Fibroblast of skin of right quadriceps (primary cell): ENCODE data around the gene TBC1D22A.
A peak's percentile ranks its signal among the peaks of the same experiment; 100 is the strongest.

Experiments used
- DNase-seq: peaks from one replicate; pipeline ENCODE4 v3.0.0-alpha.2; 2013

The TBC1D22A gene

DNA sequence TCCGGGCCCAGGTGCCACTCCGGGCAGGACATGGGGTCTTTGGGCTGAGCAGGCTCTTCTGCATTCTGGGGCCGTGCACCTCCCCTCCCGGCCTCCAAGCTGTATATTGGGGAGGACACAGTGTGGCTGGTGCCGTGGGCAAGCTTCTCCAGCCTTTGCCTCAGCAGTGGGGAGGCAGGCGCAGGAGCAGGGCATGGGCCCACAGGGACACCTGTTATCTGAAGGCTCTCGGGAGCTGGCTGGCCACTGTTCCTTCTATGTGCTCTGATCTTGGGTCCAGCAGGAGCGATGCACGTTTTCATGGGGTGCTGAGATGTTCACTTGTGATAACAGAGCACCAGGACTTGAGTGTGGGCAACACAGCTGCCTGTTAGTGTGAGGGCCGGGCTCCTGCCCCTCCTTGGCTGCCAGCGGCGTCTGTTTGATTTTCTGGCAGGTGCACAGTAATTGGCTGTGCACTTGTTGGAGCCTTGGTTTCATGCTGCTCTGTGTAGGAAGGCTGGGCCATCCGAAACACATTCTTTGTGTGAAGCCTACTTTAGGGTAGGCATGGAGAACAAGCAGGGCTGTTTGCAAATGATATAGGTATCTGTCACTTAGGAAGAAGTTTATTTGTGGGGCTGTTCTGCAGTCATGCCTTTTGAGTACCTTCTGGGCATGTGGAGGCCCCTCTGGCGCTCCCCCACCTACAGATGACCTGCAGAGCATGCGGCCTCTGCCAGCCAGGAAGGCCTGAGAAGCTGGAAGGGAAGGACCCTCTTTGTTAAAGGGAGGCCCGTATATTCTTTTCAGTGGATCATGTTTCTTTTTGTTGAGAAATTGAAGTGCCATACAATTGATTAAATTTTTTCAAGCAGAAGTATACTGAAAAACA, 201.5 kb downstream of the TBC1D22A start:
- no peak for DNase-seq

GRCh38 chr22:46964773-46965550, 202.5 kb downstream of the TBC1D22A start:
- DNase-seq, result no peak

DNA sequence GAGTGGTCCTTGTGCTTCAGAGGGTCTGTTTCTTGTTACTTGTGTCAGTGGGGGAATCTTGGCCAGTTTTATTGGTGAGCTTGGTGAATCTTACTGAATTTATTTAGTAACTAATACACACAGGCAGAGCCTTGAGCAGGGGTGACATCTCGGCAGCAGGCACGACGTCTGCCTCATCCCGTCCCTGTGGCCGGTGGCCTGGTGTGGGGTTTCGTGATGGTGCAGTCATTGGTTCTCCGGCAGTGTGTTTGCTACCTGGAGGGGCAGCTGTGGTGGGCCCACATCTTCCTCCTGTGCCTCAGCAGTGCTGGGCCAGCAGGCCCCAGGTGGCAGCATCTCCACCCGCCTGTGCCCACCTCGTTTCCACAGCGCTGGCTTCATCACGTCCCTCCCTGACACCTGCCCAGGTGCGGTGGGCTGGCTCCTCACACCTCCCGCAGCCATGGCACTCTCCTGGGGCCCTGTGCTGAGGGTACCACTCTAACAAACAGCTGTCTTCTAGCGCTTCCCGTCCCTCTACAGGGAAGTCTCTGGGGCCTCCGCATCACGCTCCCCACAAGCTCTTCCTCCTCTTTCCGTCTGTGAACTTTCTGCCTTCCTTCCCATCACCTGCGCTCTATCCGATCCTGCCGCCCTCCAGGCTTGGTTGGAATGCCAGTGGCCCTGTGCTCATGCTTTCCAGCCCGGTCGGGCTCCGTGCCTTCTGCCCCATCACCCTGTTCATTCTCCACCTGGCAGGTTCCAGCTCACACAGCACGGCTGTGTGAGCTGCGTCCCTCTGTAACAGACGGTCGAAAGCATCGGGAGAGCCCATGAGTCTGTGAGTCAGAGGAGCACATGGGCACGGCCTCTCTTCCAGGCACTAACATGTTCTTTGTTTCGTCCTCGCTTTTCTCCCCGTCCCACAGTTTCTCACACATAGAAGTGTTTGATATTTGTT, 203.4 kb downstream of the TBC1D22A start:
- no peak for DNase-seq

DNA sequence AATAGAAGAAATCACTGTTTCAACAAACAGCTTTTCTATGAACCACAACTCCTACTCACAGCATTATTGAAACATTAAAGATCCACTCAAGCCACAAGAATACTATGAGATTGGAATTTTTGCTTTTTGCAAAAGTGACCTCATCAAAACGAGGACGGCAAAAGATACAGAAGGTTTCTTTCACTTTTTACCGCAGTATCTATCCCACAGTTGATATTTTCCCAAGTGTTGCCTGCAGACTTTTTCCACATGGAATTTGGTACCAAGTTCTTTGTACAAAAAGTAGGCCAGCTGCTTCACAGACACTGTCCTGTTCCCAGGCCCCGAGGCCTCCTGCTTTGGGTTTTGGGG, 204.0 kb downstream of the TBC1D22A start:
- DNase-seq, result peak; percentile 39

- no peak for DNase-seq
Measured at GRCh38 chr22:46966846-46967245, 204.4 kb downstream of the TBC1D22A start.

GRCh38 chr22:46967445-46968358, 205.3 kb downstream of the TBC1D22A start:
- DNase-seq, result no peak

GRCh38 chr22:46968359-46968740, 205.9 kb downstream of the TBC1D22A start:
- no peak for DNase-seq

DNA sequence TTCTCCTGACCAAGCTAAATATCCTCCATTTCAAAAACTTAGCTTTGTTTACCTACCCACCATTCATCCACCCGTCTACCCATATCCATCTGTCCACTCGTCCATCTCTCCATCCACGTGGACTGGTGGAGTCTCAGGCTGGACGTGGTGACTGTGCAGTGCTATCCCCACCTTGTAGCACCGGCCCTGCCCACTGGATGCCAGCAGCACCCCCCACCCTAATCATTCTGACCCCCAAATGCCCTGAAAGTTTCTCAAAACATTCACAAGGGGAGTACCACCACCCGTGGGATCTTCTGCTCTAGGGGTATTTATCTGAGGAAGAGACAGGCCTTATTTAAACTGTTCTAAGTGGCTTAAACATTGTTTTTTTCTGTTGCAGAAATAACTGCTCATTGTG, 206.4 kb downstream of the TBC1D22A start:
- DNase-seq, result no peak

GRCh38 chr22:46969491-46969890, 207.0 kb downstream of the TBC1D22A start:
- DNase-seq, result no peak

GRCh38 chr22:46969961-46970360, 207.5 kb downstream of the TBC1D22A start:
- DNase-seq, result no peak

GRCh38 chr22:46970411-46971098, 208.1 kb downstream of the TBC1D22A start:
- no peak for DNase-seq

DNA sequence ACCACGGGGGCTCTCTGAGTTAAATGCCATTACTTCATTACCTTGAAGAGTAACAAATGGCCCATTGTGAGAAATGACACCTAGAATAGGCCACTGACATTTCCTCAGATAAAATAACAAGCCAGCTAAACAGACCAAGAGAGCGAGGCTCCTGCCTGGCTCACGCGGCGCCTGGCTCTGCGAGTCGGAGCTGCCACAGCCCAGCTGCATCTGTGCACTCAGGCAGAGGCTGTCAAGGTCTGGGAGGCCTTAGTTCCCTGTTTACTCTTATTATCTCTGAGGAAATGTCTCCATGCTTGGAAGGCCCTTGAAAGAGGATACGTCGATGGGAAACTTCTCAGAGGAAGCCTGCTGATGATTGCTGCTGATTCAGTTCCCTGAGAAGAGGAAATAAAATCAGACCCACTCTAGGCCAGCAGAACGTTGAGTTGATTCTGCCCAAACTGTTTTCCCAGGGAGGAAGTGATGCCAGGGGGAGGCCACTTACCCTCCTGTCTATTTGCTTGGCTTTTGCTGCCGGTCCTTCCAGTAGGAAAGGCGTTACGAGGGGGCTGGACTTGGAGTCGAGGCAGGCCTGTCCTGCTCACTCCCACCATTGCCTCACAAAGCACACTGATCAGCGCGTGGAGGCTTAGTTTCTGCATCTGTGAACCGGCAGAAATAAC, 208.8 kb downstream of the TBC1D22A start:
- peak; percentile 11 for DNase-seq

GRCh38 chr22:46971764-46972125, 209.3 kb downstream of the TBC1D22A start:
- no peak for DNase-seq

- DNase-seq, result no peak
Measured at GRCh38 chr22:46972256-46972655, 209.8 kb downstream of the TBC1D22A start.

DNA sequence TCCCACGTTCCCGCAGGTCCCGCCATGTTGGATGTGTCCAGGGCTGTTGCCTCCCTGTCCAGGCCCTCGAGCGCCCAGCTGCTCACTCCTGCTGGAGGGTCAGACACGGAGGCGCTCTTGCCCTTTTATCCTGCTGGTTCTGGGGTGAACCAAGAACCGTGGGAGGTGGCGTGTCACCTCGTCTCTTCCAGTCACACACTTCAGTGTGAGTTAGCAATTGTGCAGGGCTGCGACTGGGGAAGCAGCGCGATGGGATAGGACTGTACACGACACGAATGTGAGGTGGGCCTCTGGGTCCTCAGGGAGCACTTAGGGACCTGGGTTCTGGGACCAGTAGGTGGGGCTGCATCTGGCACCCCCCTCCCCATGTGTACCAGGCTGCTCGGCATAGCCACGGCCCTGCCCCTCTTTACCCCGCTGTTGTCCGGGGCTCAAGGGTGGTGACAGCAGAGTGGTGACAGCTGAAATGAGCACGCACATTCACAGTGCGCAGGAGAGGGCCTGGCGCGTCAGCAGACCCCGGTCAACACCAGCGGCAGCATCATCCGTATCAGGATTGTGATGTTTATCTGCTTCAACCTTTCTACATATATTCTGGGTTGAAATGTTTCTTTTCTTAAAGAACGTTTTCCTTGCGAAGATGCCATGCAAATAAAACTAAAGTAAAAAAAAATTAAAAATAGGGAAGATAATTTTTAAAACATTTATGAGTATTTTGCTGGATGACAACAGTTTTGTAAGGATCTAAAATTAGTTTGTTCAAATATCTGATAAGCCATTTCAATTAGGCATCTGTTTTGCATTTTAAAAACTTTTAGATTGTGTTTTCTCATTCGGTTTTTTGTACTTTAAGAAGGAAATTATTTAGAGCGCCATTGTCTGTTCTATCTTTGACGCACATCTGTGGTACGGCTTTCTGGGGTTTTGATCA, 210.7 kb downstream of the TBC1D22A start:
- DNase-seq, result no peak

- DNase-seq, result no peak
Measured at GRCh38 chr22:46974077-46974476, 211.6 kb downstream of the TBC1D22A start.

- DNase-seq, result no peak
Measured at GRCh38 chr22:46974631-46975585, 212.5 kb downstream of the TBC1D22A start.

GRCh38 chr22:46976143-46976542, 213.7 kb downstream of the TBC1D22A start:
- no peak for DNase-seq
